Stimulated activated CD4-positive, alpha-beta T cell treated with anti-CD3 and anti-CD28 coated beads, Interleukin-2, amount 100 ng/mL, for 24 hours (primary cell): Measurements from ENCODE around the gene BEX1.
"Not testable (repeated sequence)": the region's sequence is repeated elsewhere in the genome, so short reads cannot be mapped to it uniquely, and the experiment has no call there.

Experiments used
- DNase-seq, 2 donors: peaks; one replicate each; pipeline ENCODE4 v3.0.0-alpha.2; 2020

The BEX1 gene

DNA sequence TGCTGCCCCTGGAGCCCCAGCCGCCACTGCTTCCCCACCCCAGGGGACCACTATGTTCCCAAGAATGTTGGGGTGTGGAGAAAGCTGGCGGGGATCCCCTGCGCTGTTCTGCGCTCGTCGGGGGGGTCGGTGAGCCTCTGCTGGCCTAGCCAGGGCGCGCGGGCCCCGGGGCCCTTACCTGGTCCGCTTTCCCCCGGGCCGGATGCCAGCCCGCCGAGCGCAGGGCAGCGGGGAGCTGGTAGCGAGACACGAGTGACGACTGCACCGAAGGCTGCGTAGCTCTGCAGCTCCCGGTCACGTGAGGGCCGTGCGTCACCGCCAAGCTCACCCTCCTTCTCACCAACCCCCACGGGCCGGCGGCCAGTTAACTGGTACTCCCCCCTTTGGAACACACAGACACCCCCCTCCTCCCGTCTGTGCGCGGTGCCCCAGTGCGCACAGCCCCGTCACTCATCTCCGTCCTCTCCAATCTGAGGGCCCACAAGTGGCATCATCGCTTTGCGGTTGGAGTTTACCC, at the start of gene BEX1:
BEX1 (minus strand) TSS at position 254 of the 517 bp plus-strand sequence. CDS start 897 bp downstream, outside the sequence.
- DNase-seq = peak; percentile 16 to 22

DNA sequence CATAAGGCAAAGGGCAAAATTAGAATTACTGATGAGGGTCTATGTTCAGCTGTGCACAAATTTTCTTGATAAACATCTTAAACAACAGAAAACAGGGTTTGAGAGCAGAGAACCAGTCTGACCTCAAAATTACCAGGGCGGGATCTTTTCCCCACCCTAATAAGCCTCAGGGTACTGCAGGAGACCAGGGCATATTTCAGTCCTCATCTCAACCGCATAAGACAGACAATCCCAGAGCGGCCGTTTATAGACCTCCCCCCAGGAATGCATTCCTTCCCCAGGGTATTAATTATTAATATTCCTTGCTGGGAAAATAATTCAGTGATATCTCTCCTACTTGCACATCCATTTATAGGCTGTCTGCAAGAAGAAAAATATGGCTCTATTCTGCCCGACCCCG, 45.5 kb upstream of the BEX1 start:
- not testable (repeated sequence) for DNase-seq

- no peak for DNase-seq
Observed at GRCh38 chrX:103107836-103108235, 43.9 kb upstream of the BEX1 start.

GRCh38 chrX:103107227-103107737, 43.3 kb upstream of the BEX1 start:
- DNase-seq = not testable (repeated sequence)

DNA sequence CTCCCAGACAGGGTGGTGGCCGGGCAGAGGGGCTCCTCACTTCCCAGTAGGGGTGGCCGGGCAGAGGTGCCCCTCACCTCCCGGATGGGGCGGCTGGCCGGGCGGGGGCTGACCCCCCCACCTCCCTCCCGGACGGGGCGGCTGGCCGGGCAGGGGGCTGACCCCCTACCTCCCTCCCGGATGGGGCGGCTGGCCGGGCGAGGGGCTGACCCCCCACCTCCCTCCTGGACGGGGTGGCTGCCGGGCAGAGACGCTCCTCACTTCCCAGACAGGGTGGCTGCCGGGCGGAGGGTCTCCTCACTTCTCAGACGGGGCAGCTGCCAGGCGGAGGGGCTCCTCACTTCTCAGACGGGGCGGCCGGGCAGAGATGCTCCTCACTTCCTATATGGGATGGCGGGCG, 40.4 kb upstream of the BEX1 start:
- not testable (repeated sequence) for DNase-seq

DNA sequence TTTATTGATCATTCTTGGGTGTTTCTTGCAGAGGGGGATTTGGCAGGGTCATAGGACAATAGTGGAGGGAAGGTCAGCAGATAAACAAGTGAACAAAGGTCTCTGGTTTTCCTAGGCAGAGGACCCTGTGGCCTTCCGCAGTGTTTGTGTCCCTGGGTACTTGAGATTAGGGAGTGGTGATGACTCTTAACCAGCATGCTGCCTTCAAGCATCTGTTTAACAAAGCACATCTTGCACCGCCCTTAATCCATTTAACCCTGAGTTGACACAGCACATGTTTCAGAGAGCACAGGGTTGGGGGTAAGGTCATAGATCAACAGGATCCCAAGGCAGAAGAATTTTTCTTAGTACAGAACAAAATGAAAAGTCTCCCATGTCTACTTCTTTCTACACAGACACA, 39.9 kb upstream of the BEX1 start:
- not testable (repeated sequence) for DNase-seq

DNA sequence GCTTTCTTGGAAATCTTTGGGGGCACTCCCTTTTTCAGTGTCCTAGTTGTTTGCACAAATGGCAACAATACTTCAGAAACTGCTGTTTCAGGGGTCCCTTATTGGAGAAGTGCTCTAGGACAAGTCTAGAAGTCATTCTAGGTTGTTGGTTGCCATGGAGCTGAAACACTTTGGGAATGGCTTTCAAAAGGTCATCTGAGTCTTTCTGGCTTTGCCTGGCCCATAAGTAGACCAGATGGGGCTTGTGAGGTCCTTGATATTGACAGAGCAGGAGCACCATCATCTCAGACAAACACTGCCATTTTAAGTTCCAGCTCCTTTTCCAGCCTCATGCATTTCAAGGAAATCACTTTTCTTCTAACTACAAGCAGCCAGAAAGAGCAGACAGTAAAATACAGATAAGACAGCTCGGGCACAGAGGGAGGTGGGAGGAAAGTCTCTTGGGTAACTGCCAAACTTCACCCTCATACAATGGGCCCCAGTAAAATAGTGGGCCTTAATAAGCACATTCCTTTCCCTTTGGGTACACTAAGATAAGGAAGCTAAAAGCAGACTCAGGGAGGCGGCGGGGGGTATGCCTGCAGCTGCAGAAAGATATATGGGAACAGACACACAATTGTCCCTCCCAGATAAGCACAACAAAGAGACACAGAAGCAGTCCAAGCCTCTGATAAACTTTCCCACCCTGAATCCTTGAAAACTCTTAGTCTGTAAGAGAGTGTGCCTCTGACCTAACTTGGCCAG, 37.5 kb upstream of the BEX1 start:
- no peak for DNase-seq

DNA sequence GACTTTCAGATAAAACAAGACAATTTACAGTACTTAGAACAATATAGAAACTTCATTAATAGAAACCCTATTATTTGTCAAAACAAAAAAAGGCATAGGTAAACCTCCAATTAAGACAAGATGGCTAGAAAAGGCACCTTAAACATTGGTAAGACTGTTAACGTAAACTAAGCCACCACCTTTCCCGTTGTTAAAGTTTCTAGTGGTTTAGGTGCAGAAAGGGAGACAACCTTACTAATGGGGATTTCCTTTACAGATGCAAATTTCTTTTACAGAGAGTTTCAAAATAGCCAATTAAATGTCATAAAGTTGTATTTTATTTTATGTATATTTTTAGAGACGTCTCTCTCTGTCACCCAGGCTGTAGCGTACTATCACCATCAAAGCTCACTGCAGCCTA, 36.5 kb upstream of the BEX1 start:
- no peak for DNase-seq

GRCh38 chrX:103099691-103100090, 35.7 kb upstream of the BEX1 start:
- DNase-seq = no peak

- no peak for DNase-seq
Observed at GRCh38 chrX:103098488-103098887, 34.5 kb upstream of the BEX1 start.

DNA sequence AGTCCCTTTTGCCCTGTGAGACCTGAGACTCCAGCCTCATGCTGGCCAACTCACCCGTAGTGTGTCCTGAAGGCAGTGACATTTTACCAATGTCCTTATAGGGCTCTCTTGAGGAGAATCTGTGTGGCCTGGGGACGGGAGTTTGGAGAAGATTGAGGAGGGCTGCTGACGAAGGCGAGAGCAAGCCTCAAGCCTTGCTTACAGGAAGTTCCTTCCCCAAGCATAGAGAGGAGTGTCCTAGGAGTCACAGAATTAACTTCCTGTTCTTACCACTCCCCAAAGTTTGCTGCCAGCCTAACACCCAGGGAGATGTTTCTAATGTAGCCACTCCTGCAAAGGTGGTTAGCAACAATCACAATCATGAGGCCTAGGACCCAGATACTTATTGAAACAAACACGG, 29.0 kb upstream of the BEX1 start, which contains the start of gene NXF3:
NXF3 (minus strand) TSS at position 202 of the 400 bp plus-strand sequence; CDS start at position 82, 120 bp downstream.
- DNase-seq = no peak

GRCh38 chrX:103081051-103081450, 17.1 kb upstream of the BEX1 start:
- no peak for DNase-seq

DNA sequence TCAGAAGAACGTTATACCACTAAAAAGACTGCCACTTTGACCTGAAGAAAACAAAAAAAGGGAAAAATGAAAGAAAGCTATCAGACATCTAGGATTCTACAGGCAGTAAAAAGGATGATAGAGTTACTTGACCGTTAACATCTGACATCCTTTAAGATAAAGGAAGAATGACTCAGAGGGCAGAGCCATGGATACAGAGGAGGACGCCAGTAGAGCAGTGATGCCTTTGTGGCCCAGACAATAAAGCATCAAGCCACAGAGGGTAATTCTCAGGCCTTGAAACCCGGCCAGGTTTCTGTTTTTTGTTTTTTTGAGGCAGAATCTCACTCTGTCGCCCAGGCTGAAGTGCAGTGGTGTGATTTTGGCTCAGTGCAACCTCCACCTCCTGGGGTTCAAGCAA, 9.5 kb upstream of the BEX1 start:
- DNase-seq = no peak

DNA sequence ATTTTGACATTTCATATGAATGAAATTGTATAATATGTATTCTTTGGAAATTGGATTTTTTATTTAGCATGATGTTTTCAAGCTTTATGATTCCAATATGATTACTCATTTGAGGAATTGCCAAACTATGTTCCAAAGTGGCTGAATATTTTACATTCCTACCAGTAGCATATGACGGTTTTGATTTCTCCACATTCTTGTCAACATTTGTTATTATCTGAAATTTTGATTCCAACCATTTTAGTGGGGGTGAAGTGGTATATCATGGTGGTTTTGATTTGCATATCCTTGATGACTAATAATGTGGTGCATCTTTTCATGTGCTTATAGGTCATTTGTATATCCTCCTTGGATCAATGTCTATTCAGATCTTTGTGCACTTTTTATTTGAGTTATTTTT, 2.6 kb upstream of the BEX1 start:
- no peak for DNase-seq

DNA sequence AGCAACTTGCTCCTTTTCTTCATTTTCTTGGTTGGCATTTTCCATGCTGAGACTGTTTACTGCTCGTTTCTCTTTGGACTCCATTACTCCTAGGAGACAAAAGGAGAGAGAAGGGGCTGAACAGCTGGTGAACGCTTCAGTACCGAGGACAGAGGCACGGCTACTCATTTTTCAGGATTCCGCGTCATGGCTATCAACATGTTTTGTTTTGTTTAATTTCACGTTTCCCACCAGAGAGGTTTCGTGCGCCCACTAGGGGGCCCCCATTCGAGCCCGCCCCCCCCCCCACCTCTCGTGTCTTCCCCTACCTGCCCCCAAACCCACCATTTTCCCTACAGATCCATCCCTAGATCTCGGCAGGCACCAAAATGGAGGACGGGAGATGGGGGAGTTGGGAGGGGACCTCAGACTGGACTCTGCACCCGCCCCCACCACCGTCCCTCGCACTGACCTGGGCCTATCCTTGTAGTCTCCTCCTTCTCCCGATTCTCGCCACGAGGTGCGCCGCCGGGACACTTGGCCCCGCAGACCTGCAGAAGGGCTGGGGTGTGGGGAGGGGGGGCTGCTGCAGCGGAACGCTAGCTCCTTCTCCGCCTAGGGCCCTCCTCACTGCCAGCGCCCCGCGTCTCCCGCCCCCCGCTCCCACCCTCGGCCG, 653 bp downstream of the BEX1 start:
- peak in 1 of 2 donors; percentile 2 for DNase-seq

DNA sequence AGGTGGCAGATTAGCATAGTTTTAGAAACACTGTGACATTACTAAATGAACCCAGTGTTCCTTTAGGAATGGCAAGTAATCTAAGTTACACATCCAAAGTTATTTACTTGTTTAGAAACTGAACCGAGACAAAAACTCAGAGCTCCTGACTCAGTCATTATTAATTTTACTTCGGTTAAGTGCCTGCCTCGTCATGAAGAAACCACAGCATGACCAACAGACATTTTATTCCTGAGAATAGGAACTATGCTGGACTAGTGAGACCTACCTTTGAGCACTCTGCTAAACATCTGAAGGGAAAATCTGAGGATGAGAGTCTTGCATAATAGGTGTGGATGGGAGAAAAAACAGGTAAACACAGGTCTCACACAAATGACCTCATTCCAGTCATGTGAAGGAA, 2.5 kb downstream of the BEX1 start:
- no peak for DNase-seq

DNA sequence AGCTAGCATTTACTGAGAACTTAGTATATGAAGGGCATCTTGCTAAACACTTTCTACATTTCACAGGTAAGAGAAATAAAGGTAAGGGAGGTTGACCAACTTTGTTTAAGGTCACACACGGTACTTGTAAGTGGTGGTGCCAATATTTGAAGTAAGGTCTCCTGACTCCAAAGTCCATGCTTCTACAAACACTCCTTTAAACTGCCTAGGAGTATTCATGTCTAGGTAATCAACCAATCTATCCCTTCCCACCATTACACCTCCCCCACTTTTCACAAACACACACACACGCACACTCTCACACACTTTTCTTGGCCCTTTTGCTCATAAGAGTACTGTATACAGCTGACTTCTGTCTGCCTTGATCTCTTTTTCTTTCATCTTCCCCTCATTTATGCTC, 7.1 kb downstream of the BEX1 start:
- DNase-seq = no peak

DNA sequence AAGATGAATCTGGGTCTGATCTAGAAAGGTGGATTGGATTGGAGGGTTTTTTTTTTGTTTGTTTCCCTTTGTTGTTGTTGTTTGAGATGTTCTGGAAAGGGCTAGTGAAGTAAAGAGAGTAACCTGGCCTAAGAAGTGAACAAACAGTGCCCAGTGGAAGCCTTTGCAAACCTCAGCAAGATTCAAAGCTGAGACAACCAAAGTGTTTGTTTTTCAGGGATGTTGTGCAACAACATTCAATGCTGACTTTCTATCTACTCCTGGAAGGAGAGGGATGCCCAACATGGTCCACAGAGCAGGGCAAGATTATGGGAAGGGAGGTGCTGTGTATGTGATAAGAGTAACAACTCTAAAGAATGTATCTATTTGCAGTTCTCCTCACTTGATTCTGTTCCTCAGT, 11.3 kb downstream of the BEX1 start:
- no peak for DNase-seq

- no peak for DNase-seq
Observed at GRCh38 chrX:103051260-103051789, 12.6 kb downstream of the BEX1 start.

GRCh38 chrX:103033371-103033770, 30.6 kb downstream of the BEX1 start:
- not testable (repeated sequence) for DNase-seq

DNA sequence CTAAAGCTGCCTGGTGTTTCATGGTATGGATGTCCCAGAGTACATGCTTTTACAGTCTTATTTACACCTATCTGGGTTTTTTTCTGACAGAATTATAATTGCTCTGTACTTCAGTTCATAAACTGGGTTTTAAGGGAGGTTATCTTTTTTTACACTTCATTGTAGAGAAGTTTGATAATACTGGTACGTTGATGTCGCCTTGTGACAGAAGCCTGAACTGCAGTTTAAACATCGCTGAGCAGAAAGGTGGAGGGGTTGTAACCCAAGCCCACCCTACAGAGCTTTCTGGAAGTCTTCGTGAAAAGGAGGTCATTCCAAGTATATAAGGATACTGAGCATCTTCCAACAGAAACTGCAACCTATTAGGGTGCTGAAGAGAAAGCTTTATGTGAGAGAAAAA, 46.4 kb downstream of the BEX1 start:
- no peak for DNase-seq

DNA sequence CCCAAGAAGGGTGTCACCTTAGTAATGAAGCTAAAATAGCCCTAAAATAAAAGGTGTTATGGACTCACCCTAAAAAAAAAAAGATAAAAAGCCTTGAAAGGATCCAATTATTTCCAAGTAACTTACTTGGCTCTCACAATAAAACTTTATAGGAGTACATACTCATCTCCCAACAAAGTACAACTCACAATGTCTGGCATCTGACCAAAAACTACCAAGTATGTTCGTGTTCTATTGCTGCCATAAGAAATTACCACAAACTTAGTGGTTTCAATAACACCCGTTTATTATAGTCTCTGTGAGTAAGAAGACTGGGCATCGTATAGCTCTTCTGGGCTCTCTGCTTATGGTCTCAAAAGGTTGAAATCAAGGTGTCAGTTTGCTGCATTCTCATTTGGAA, 51.0 kb downstream of the BEX1 start:
- DNase-seq = no peak
